ENCODE data around the gene TRAF4.
"Not testable (repeated sequence)": the region's sequence is repeated elsewhere in the genome, so short reads cannot be mapped to it uniquely, and the experiment has no call there.

Gene TRAF4

GRCh38 chr17:28729950-28730330, 13.9 kb upstream of the TRAF4 start:
- DNase-seq (ENCODE audit: low read depth) = no peak

GRCh38 chr17:28733346-28733745, 10.5 kb upstream of the TRAF4 start:
- DNase-seq (ENCODE audit: low read depth) = no peak

GRCh38 chr17:28734712-28735241, 9.0 kb upstream of the TRAF4 start:
- no peak for DNase-seq (ENCODE audit: low read depth)

GRCh38 chr17:28735242-28735722, 8.5 kb upstream of the TRAF4 start:
- DNase-seq (ENCODE audit: low read depth) = no peak

- not testable (repeated sequence) for DNase-seq (ENCODE audit: low read depth)
Measured at GRCh38 chr17:28735913-28736769, 7.7 kb upstream of the TRAF4 start.

DNA sequence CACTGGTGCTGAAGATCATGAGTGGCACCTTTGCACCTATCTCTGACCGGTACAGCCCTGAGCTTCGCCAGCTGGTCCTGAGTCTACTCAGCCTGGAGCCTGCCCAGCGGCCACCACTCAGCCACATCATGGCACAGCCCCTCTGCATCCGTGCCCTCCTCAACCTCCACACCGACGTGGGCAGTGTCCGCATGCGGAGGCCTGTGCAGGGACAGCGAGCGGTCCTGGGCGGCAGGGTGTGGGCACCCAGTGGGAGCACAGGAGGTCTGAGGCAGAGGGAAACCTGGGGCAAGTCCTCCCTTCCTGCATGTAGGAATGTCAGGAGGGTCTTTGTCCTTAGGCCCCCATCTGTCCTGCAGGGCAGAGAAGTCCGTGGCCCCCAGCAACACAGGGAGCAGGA, 6.5 kb upstream of the TRAF4 start:
- no peak for DNase-seq (ENCODE audit: low read depth)

DNA sequence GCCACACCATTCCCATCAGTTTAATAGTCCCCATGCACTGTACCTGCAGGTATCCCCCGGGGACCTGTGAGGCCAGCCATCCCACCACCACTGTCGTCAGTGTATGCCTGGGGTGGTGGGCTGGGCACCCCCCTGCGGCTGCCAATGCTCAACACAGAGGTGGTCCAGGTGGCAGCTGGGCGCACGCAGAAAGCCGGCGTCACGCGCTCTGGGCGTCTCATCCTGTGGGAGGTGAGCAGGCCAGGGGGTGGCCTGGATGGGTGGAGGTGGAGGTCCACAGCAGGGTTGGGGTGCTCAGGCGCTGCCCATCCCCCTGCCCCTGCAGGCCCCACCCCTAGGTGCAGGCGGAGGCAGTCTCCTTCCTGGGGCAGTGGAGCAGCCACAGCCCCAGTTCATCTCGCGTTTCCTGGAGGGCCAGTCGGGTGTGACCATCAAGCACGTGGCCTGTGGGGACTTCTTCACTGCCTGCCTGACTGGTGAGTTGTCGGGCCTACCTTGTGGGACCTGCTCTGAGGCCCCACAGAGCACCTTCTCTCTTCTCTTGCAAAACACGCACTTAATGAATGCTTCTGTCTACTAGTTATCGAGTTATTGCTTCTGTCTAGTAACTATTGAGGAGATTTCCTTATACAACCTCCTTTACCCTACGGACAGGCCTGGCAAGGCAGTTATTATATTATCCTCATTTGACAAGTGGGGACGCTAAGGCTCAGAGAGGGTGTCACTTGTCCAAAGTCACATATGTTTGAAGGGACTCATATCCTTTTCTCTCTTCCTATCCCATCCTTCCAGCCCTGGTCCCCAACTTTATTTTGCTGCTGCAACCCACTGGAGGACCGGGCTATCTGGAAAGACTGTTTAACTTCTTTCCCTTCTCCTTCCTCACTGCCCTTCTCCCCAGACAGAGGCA, 5.8 kb upstream of the TRAF4 start:
- no peak for DNase-seq (ENCODE audit: low read depth)

DNA sequence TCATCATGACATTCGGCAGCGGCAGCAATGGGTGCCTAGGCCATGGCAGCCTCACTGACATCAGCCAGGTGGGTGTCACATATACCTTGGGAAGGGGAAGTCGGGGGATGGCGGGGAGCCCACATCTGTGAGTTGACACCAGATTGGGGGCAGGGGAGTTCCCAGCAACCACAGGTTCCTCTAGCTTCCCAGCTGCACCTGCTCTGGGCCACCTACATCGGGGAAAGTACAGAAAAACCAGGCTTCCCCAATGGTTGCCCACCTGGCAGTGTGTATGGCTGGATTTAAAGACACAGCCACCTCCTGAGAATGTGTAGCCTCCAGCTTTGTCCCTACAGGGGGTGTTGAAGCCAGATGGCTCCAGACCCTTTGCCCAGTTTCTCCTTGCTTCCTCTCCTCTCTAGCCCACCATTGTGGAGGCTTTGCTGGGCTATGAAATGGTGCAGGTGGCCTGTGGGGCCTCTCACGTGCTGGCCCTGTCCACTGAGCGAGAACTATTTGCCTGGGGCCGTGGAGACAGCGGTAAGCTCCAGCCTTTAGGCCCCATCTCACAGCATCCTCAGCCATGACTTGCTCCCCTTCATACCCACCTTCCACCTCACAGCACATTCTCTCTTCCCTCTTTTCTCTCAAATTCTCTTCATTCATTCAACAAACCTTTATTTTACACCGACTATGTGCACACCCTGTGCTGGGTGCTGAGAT, 5.0 kb upstream of the TRAF4 start:
- DNase-seq (ENCODE audit: low read depth) = no peak

DNA sequence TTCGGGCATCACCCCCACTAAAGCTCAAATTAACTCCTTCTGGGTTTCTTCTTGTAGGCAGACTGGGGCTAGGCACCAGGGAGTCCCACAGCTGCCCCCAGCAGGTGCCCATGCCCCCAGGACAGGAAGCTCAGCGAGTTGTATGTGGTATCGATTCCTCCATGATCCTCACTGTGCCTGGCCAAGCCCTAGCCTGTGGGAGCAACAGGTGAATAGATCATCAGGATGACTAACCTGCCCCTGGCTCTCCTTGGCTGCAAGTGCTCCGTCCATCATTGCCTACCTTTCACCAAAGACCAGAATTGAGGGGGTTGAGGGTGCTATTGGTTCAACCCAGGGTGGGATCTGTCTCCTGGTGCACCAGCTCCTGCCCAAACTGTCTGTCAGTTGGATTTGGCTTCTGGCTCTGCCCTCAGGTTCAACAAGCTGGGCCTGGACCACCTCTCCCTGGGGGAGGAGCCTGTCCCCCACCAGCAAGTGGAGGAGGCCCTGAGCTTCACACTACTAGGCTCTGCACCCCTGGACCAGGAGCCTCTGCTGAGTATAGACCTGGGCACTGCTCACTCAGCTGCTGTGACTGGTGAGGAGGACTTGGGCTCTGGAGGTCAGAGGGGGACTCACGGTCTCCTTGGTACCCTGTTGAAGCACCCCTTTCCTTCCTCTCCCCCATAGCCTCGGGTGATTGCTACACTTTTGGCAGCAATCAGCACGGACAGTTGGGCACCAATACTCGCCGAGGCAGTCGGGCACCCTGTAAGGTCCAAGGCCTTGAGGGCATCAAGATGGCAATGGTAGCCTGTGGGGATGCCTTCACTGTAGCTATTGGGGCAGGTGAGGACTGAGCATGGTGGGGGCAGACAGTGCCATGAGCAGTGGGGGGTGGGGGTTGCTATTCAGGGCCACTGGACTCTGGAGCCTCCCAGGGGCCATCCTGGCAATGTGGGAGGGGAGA, 3.1 kb upstream of the TRAF4 start:
- no peak for DNase-seq (ENCODE audit: low read depth)

DNA sequence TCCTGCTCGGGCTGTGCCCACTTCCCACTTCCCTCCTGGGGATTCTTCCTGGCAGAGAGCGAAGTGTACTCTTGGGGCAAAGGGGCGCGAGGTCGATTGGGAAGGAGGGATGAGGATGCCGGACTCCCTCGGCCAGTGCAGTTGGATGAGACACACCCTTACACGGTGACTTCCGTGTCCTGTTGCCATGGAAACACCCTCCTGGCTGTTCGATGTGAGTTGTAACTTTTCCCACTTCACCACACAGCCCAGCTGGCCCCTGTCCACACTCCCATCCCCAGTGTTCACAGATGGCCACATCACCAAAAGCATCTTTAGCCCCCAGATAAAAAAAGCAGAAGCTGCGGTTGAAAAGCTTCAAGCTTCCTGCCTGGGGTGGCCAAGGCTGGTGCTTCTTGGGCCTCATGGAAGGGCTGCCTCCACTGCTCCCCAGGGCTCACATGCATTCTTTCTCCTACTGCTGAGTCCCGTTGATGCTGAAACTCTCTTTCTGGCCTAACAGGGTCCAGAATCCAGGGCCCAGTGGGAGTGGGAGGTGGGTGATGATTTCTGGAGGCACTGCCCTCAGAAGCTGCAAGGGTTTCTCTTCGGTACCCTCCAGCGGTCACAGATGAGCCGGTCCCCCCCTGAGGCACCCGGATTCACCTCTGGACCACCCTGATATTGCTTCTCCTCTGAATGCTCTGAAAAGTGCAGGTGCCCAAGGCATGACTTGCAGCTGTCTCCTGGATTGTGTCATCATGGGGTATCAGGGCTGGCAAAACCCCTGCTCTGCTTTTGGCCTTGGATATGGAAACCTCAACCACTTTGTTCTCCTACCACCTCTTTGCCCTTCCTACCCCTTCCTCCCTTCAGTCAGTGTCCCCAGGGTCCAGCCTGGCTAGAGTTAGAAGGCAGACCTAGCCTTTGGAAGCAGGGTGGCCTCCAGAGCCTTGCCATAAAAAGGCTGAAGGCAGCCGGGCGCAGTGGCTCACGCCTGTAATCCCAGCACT, 2.2 kb upstream of the TRAF4 start:
- DNase-seq (ENCODE audit: low read depth) = no peak

GRCh38 chr17:28744104-28744971, 527 bp downstream of the TRAF4 start:
- DNase-seq (ENCODE audit: low read depth) = no peak

DNA sequence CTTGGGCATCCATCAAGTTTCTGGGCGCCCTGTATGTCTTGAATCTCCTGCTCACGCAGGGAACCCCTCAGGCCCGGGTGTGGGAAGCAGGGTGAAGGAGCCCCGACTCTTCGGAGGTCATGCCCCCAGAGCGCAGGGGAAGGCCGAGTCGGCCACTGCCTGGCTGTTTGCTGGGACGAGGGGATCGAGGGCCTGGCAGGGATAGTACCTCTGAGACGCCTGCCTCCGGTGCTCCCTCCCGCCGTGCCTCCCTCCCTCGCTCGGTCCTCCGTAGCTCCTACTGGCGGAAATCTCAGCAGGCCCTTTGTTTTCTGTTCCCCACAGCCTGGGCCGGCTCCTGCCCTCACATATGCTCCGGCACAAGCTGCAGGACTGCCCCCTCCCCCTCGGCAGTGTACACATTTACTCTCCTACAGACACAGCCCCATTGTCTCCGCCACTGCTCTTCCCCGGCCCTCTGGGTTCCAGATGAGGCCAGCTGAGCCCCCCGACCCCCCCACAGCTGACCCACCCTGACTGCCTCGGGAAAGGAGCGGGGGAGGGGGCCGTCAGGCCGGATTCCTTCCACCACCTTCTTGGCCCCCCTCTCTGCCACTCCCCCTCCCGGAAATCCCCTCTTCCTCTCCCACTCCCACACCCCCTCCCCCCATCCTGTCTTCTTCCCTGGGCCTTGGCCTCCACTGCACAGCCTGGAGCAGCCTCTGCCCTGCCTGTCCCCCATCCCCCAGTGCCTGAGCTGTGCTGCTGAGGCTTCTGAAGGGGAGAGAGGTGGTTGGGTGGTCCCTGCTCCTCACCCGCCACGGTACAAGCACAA, 1.4 kb downstream of the TRAF4 start:
- no peak for DNase-seq (ENCODE audit: low read depth)

GRCh38 chr17:28745786-28746411, 2.1 kb downstream of the TRAF4 start:
- DNase-seq (ENCODE audit: low read depth) = no peak

DNA sequence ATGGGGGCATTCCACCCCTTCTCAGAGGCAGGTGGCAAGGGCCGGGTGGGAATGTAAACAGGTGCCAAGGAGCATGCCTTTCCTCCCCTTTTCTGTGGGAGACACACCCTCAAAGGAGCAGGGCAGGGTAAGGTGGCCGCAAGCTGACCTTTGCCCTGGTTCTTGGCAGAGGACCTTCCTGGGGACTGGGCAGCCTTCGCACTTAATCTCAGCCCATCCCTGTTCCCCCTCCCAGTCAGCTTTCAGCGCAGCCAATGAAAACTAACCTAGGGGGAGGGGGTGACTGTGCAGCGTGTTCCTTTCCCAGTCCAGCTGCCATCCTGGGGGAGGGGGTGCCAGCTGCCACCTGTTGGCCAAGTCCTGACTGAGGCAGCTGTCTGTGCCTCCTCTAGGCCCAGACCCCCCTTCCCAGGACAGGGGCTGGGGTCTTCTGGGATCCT, 2.8 kb downstream of the TRAF4 start:
- DNase-seq (ENCODE audit: low read depth) = no peak

- no peak for DNase-seq (ENCODE audit: low read depth)
Measured at GRCh38 chr17:28747051-28747691, 3.4 kb downstream of the TRAF4 start.

All from stimulated activated CD8-positive, alpha-beta memory T cell treated with anti-CD3 and anti-CD28 coated beads, Interleukin-7, amount 100 ng/mL, for 24 hours (primary cell).